ENCODE measurements around the gene MAIP1. TPM values are rescaled to one million over a fixed set of nuclear protein-coding genes. Genes with fewer than 3 reads are reported as not detected.

MAIP1 gene
- total RNA-seq, 1 experiment from 2014 or later, result 23.5 TPM

DNA sequence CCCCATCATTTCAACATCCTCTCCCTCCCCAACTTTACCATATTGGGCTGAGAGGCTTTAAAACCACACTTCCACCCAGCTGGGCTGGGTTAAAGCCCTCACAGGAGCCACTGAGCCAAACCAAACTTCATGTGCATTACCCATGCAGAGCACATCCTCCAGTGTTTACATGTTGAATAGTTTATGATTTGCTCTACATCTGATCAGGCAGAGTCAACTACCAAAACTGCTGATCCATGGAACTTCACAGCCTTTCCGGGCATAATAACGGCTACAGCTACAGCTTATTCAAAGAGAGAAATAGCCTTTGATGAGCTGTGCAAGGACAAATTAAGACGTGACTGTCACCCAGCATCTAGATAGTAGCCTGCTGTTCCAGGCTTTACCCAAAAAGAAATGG, 39.0 kb downstream of the MAIP1 start:
- H3K9me2 ChIP-seq (ENCODE audit: insufficient read depth), result no peaks in the 10 kb centered on the region
- TF ChIP-seq, protein P1, sequence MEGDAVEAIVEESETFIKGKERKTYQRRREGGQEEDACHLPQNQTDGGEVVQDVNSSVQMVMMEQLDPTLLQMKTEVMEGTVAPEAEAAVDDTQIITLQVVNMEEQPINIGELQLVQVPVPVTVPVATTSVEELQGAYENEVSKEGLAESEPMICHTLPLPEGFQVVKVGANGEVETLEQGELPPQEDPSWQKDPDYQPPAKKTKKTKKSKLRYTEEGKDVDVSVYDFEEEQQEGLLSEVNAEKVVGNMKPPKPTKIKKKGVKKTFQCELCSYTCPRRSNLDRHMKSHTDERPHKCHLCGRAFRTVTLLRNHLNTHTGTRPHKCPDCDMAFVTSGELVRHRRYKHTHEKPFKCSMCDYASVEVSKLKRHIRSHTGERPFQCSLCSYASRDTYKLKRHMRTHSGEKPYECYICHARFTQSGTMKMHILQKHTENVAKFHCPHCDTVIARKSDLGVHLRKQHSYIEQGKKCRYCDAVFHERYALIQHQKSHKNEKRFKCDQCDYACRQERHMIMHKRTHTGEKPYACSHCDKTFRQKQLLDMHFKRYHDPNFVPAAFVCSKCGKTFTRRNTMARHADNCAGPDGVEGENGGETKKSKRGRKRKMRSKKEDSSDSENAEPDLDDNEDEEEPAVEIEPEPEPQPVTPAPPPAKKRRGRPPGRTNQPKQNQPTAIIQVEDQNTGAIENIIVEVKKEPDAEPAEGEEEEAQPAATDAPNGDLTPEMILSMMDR (conservative IDR thresholded peaks at IDR 0.05), result no peak
- no peak for TF ChIP-seq EZH2 (IDR thresholded peaks at IDR 0.05; ENCODE audit: low read depth)
- CTCF ChIA-PET, result no interaction called here
- no peaks in the 10 kb centered on the region for H4K20me1 ChIP-seq (ENCODE audit: insufficient read depth)
- H3K27me3 ChIP-seq (ENCODE audit: insufficient read depth, low read depth), result no peaks in the 10 kb centered on the region
- no peaks in the 10 kb centered on the region for H3F3A ChIP-seq (ENCODE audit: insufficient read depth, low read depth)
- POLR2A ChIA-PET (ENCODE audit: unreplicated experiment), result no interaction called here
- intact Hi-C loops (cut with micrococcal nuclease; ENCODE audit: unreplicated experiment), result no loop called here
- no TSS peak for BruUV-seq (replicated peaks)
- H3K27ac ChIP-seq, result no peak overlapping the region
- H3K9me3 ChIP-seq (ENCODE audit: insufficient read depth, low read depth), result no peaks in the 10 kb centered on the region
- H2AFZ ChIP-seq, result no peak overlapping the region
- no peaks in the 10 kb centered on the region for H3K4me1 ChIP-seq (replicated peaks; ENCODE audit: insufficient read depth)
- no peak overlapping the region for H3K4me2 ChIP-seq
- no peaks in the 10 kb centered on the region for H3K36me3 ChIP-seq (ENCODE audit: low read depth)
- no peak for DNase-seq
- no peak overlapping the region for H3K4me3 ChIP-seq
- no peaks in the 10 kb centered on the region for H3K79me2 ChIP-seq (ENCODE audit: low read depth)

DNA sequence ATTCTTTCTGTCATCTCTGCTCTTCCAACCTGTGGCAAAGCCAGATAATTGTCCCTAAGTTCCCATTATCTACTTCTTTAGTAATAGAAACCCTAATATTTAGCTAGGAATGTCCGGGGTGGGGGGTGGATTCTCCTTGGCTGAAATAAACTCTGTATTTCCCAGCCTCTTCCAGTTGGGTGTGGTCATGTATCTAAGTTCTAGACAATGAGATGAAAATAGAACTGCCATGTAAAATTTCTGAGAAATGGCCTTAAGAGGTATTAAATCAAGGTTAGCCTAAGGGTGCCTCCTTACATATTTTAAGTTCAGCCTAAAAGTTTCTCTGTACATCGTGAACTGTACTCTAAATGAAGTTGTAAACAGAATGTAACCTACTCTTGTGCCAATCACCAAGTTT, 39.5 kb downstream of the MAIP1 start:
- Histone ChIP-seq H3K4me2 (no peak overlapping the region), H3K27ac (no peak overlapping the region), H3K79me2 (ENCODE audit: low read depth) (no peaks in the 10 kb centered on the region), H3K9me3 (ENCODE audit: insufficient read depth, low read depth) (no peaks in the 10 kb centered on the region), H3F3A (ENCODE audit: insufficient read depth, low read depth) (no peaks in the 10 kb centered on the region), H3K27me3 (ENCODE audit: insufficient read depth, low read depth) (no peaks in the 10 kb centered on the region), H3K4me3 (no peak overlapping the region), H2AFZ (no peak overlapping the region), H3K36me3 (ENCODE audit: low read depth) (no peaks in the 10 kb centered on the region), H4K20me1 (ENCODE audit: insufficient read depth) (no peaks in the 10 kb centered on the region), H3K9me2 (ENCODE audit: insufficient read depth) (no peaks in the 10 kb centered on the region), H3K4me1 (replicated peaks; ENCODE audit: insufficient read depth) (no peaks in the 10 kb centered on the region)
- no peak for DNase-seq
- POLR2A ChIA-PET (ENCODE audit: unreplicated experiment), result no interaction called here
- intact Hi-C loops (cut with micrococcal nuclease; ENCODE audit: unreplicated experiment), result no loop called here
- TF ChIP-seq, protein P1 (conservative IDR thresholded peaks at IDR 0.05), result no peak
- no peak for TF ChIP-seq EZH2 (IDR thresholded peaks at IDR 0.05; ENCODE audit: low read depth)
- no TSS peak for BruUV-seq (replicated peaks)
- CTCF ChIA-PET, result no interaction called here

DNA sequence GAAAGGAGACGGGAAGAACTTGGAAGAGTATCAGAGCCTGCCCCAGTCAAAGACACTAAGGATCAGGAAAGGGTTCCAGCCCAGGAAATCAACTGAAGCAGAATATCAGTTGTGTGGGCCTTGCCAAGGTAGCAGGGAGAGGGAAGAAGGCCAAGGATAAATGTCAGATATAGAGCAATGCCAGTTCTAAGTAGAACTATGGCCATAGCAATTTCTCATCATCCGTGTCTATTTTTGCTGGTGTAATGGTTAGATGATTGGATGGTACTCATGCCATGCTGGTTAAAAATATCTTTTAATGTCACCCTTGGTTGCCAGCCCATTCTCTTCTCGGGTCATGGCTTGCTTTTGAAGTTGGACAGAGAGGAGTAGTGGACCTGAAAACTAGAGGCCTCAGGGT, 41.9 kb downstream of the MAIP1 start:
- no peak overlapping the region for H3K4me2 ChIP-seq
- ChIA-PET POLR2A (ENCODE audit: unreplicated experiment) (no interaction called here), CTCF (no interaction called here)
- intact Hi-C loops (cut with micrococcal nuclease; ENCODE audit: unreplicated experiment), result no loop called here
- H3K36me3 ChIP-seq (ENCODE audit: low read depth), result no peaks in the 10 kb centered on the region
- H3K4me3 ChIP-seq, result no peak overlapping the region
- H3K4me1 ChIP-seq (replicated peaks; ENCODE audit: insufficient read depth), result no peaks in the 10 kb centered on the region
- DNase-seq, result no peak
- no peaks in the 10 kb centered on the region for H3K9me3 ChIP-seq (ENCODE audit: insufficient read depth, low read depth)
- BruUV-seq (replicated peaks), result no TSS peak
- no peaks in the 10 kb centered on the region for H3K9me2 ChIP-seq (ENCODE audit: insufficient read depth)
- no peaks in the 10 kb centered on the region for H4K20me1 ChIP-seq (ENCODE audit: insufficient read depth)
- H3F3A ChIP-seq (ENCODE audit: insufficient read depth, low read depth), result no peaks in the 10 kb centered on the region
- H3K79me2 ChIP-seq (ENCODE audit: low read depth), result no peaks in the 10 kb centered on the region
- no peak overlapping the region for H3K27ac ChIP-seq
- H2AFZ ChIP-seq, result no peak overlapping the region
- TF ChIP-seq, protein P1 (conservative IDR thresholded peaks at IDR 0.05), result no peak
- TF ChIP-seq EZH2 (IDR thresholded peaks at IDR 0.05; ENCODE audit: low read depth), result no peak
- no peaks in the 10 kb centered on the region for H3K27me3 ChIP-seq (ENCODE audit: insufficient read depth, low read depth)

Data from PC-9 (cell line).